Fibroblast of lung (primary cell): ENCODE results near the gene CTSK.

Experiments
- CTCF ChIP-seq, 2 donors: IDR thresholded peaks in 1 of 2; conservative IDR thresholded peaks in 1 of 2; 1 replicate in 1 of 2; 2 replicates in 1 of 2; pipeline ENCODE4 v1.5.1; 2011 to 2012; ENCODE audit warnings: low read length in 2 of 2, control low read depth in 1 of 2, inconsistent platforms in 1 of 2, low read depth in 1 of 2, mild to moderate bottlenecking in 1 of 2
- EZH2 ChIP-seq: IDR thresholded peaks from 2 replicates; pipeline ENCODE4 v1.5.1; 2012; ENCODE audit warnings: low read length, control low read depth, mild to moderate bottlenecking; ENCODE audit errors: missing control alignments

- TF ChIP-seq EZH2 = no peak
- no peak for TF ChIP-seq CTCF (conservative IDR thresholded peaks at IDR 0.05 in 1 of 2, IDR thresholded peaks at IDR 0.05 in 1 of 2; ENCODE audit: low read depth in 1 of 2, low read length in 2 of 2)
These were observed 43.4 kb downstream of the CTSK start for GRCh38 chr1:150764617-150765101.
